Measurements from ENCODE around the gene PHLDA3.

- TF ChIP-seq, protein P1, sequence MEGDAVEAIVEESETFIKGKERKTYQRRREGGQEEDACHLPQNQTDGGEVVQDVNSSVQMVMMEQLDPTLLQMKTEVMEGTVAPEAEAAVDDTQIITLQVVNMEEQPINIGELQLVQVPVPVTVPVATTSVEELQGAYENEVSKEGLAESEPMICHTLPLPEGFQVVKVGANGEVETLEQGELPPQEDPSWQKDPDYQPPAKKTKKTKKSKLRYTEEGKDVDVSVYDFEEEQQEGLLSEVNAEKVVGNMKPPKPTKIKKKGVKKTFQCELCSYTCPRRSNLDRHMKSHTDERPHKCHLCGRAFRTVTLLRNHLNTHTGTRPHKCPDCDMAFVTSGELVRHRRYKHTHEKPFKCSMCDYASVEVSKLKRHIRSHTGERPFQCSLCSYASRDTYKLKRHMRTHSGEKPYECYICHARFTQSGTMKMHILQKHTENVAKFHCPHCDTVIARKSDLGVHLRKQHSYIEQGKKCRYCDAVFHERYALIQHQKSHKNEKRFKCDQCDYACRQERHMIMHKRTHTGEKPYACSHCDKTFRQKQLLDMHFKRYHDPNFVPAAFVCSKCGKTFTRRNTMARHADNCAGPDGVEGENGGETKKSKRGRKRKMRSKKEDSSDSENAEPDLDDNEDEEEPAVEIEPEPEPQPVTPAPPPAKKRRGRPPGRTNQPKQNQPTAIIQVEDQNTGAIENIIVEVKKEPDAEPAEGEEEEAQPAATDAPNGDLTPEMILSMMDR (IDR thresholded peaks at IDR 0.05) = no peak
- no peak for TF ChIP-seq POLR2A (IDR thresholded peaks at IDR 0.05)
Observed at GRCh38 chr1:201501812-201502510, 33.0 kb upstream of the PHLDA3 start.
